HEK293 (cell line): ENCODE measurements around the gene PPP1R3G.

ENCODE experiments used
- GLI4 ChIP-seq: fragments of 450-650 bp; formaldehyde crosslinking; IDR thresholded peaks from 2 replicates; pipeline ENCODE4 v1.5.1; 2016; ENCODE audit warnings: missing biosample characterization, missing genetic modification characterization
- ZBTB20 ChIP-seq: fragments of 450-650 bp; formaldehyde crosslinking; IDR thresholded peaks from 2 replicates; pipeline ENCODE4 v1.5.1; 2016; ENCODE audit warnings: missing biosample characterization, missing genetic modification characterization
- ZBTB21 ChIP-seq: fragments of 450-650 bp; formaldehyde crosslinking; IDR thresholded peaks from 2 replicates; pipeline ENCODE4 v1.5.1; 2017; ENCODE audit warnings: missing biosample characterization, missing genetic modification characterization
- ZFP3 ChIP-seq: fragments of 450-650 bp; formaldehyde crosslinking; IDR thresholded peaks from 2 replicates; pipeline ENCODE4 v1.5.1; 2016; ENCODE audit warnings: low read depth, missing biosample characterization, missing genetic modification characterization
- ZNF140 ChIP-seq: fragments of 450-650 bp; formaldehyde crosslinking; IDR thresholded peaks from 2 replicates; pipeline ENCODE4 v1.5.1; 2016; ENCODE audit warnings: missing biosample characterization, missing genetic modification characterization
- ZNF239 ChIP-seq: fragments of 450-650 bp; formaldehyde crosslinking; IDR thresholded peaks from 2 replicates; pipeline ENCODE4 v1.5.1; 2016; ENCODE audit warnings: missing biosample characterization, missing genetic modification characterization
- ZNF404 ChIP-seq: fragments of 450-650 bp; formaldehyde crosslinking; IDR thresholded peaks from 2 replicates; pipeline ENCODE4 v1.5.1; 2017; ENCODE audit warnings: missing biosample characterization, missing genetic modification characterization
- ZNF660 ChIP-seq: fragments of 450-650 bp; IDR thresholded peaks from 2 replicates; pipeline ENCODE4 v1.5.1; 2018; ENCODE audit warnings: missing biosample characterization, mild to moderate bottlenecking, missing genetic modification characterization
- TF ChIP-seq, protein P1 (sequence below): fragments of 450-650 bp; formaldehyde crosslinking; IDR thresholded peaks from 2 replicates; pipeline ENCODE4 v1.5.1; 2016; ENCODE audit warnings: missing biosample characterization, missing genetic modification characterization
- TF ChIP-seq, protein P2 (sequence below): fragments of 450-650 bp; formaldehyde crosslinking; IDR thresholded peaks from 2 replicates; pipeline ENCODE4 v1.5.1; 2016; ENCODE audit warnings: missing biosample characterization, missing genetic modification characterization

DNA sequence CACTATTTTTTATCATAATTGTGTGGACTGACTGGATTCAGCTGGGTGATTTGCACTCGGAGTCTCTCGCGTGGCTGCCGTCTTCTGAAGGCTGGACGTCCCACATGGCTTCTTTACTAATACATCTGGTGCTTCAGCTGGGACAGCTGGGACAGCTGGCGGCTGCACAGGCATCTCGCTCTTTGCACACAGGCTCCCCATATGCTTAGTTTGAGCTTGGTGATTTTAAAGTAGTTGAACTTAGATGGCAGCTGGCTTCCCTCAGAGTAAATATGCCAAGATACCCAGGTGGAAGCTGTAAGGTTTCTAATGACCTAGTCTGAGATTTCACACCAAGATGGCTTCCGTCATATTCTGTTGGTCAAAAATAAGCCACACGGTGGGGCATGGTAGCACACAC is 38.7 kb upstream of the PPP1R3G start:
- TF ChIP-seq, protein P1, sequence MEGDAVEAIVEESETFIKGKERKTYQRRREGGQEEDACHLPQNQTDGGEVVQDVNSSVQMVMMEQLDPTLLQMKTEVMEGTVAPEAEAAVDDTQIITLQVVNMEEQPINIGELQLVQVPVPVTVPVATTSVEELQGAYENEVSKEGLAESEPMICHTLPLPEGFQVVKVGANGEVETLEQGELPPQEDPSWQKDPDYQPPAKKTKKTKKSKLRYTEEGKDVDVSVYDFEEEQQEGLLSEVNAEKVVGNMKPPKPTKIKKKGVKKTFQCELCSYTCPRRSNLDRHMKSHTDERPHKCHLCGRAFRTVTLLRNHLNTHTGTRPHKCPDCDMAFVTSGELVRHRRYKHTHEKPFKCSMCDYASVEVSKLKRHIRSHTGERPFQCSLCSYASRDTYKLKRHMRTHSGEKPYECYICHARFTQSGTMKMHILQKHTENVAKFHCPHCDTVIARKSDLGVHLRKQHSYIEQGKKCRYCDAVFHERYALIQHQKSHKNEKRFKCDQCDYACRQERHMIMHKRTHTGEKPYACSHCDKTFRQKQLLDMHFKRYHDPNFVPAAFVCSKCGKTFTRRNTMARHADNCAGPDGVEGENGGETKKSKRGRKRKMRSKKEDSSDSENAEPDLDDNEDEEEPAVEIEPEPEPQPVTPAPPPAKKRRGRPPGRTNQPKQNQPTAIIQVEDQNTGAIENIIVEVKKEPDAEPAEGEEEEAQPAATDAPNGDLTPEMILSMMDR (tag by site-specific recombination), result no peak
- no peak for TF ChIP-seq ZNF660 (tag by site-specific recombination)
- TF ChIP-seq ZBTB20 (tag by site-specific recombination), result no peak
- TF ChIP-seq ZNF404 (tag by site-specific recombination), result no peak
- no peak for TF ChIP-seq ZNF239 (tag by site-specific recombination)
- TF ChIP-seq GLI4 (tag by site-specific recombination), result no peak
- TF ChIP-seq, protein P2, sequence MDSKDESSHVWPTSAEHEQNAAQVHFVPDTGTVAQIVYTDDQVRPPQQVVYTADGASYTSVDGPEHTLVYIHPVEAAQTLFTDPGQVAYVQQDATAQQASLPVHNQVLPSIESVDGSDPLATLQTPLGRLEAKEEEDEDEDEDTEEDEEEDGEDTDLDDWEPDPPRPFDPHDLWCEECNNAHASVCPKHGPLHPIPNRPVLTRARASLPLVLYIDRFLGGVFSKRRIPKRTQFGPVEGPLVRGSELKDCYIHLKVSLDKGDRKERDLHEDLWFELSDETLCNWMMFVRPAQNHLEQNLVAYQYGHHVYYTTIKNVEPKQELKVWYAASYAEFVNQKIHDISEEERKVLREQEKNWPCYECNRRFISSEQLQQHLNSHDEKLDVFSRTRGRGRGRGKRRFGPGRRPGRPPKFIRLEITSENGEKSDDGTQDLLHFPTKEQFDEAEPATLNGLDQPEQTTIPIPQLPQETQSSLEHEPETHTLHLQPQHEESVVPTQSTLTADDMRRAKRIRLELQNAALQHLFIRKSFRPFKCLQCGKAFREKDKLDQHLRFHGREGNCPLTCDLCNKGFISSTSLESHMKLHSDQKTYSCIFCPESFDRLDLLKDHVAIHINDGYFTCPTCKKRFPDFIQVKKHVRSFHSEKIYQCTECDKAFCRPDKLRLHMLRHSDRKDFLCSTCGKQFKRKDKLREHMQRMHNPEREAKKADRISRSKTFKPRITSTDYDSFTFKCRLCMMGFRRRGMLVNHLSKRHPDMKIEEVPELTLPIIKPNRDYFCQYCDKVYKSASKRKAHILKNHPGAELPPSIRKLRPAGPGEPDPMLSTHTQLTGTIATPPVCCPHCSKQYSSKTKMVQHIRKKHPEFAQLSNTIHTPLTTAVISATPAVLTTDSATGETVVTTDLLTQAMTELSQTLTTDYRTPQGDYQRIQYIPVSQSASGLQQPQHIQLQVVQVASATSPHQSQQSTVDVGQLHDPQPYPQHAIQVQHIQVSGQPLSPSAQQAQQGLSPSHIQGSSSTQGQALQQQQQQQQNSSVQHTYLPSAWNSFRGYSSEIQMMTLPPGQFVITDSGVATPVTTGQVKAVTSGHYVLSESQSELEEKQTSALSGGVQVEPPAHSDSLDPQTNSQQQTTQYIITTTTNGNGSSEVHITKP (tag by site-specific recombination), result no peak
- TF ChIP-seq ZFP3, result no peak
- TF ChIP-seq ZBTB21, result no peak
- no peak for TF ChIP-seq ZNF140 (tag by site-specific recombination)
